Astrocyte (in vitro differentiated cells and primary cell): ENCODE data around the gene ALX4.

Experiments
- EZH2 ChIP-seq: IDR thresholded peaks from 2 replicates; pipeline ENCODE4 v1.6.1; 2012; ENCODE audit warnings: mild to moderate bottlenecking, low read length, inconsistent platforms; ENCODE audit not compliant: insufficient read depth
- TF ChIP-seq, protein P1 (sequence below): IDR thresholded peaks from 2 replicates; pipeline ENCODE4 v1.5.1; 2011; ENCODE audit warnings: low read depth, mild to moderate bottlenecking, inconsistent platforms, low read length, moderate library complexity; ENCODE audit not compliant: insufficient read depth

- no peak for TF ChIP-seq EZH2
- TF ChIP-seq, protein P1, sequence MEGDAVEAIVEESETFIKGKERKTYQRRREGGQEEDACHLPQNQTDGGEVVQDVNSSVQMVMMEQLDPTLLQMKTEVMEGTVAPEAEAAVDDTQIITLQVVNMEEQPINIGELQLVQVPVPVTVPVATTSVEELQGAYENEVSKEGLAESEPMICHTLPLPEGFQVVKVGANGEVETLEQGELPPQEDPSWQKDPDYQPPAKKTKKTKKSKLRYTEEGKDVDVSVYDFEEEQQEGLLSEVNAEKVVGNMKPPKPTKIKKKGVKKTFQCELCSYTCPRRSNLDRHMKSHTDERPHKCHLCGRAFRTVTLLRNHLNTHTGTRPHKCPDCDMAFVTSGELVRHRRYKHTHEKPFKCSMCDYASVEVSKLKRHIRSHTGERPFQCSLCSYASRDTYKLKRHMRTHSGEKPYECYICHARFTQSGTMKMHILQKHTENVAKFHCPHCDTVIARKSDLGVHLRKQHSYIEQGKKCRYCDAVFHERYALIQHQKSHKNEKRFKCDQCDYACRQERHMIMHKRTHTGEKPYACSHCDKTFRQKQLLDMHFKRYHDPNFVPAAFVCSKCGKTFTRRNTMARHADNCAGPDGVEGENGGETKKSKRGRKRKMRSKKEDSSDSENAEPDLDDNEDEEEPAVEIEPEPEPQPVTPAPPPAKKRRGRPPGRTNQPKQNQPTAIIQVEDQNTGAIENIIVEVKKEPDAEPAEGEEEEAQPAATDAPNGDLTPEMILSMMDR, result no peak
Observed at GRCh38 chr11:44329472-44330230, 19.7 kb upstream of the ALX4 start.
